Vagina (tissue), 2 donors: ENCODE results near the gene SF3B2.

Experiments used
- CTCF ChIP-seq, 3 experiments: fragments of 450-650 bp in 2 of 3; fragments of 200-600 bp in 1 of 3; sonication (generic) in 1 of 3; IDR thresholded peaks; one replicate each; pipeline ENCODE4 v1.5.1; 2017 to 2019; ENCODE audit warnings: antibody characterized with exemption in 3 of 3, mild to moderate bottlenecking in 2 of 3, moderate library complexity in 2 of 3
- POLR2A ChIP-seq, 2 donors: fragments of 450-650 bp; IDR thresholded peaks; one replicate each; pipeline ENCODE4 v1.6.1; 2017; ENCODE audit warnings: antibody characterized with exemption in 2 of 2, mild to moderate bottlenecking in 2 of 2, moderate library complexity in 2 of 2
- POLR2AphosphoS5 ChIP-seq, 2 donors: sonication (generic); formaldehyde crosslinking; IDR thresholded peaks; one replicate each; pipeline ENCODE4 v1.9.0; 2017; ENCODE audit warnings: antibody characterized with exemption in 2 of 2, mild to moderate bottlenecking in 2 of 2, low read depth in 1 of 2; ENCODE audit not compliant: insufficient read depth in 1 of 2

- no peak for TF ChIP-seq CTCF (IDR thresholded peaks at IDR 0.05)
- no peak for TF ChIP-seq POLR2A (IDR thresholded peaks at IDR 0.05)
- no peak for TF ChIP-seq POLR2AphosphoS5 (IDR thresholded peaks at IDR 0.05; ENCODE audit: insufficient read depth in 1 of 2, low read depth in 1 of 2)
Measured at GRCh38 chr11:66042227-66042995, 9.8 kb upstream of the SF3B2 start.
